COLO668 (cell line): Measurements from ENCODE around the gene SORCS2.
"Not testable (repeated sequence)": the region's sequence is repeated elsewhere in the genome, so short reads cannot be mapped to it uniquely, and the experiment has no call there.

ENCODE experiments used
- DNase-seq: peaks from one replicate; lab custom pipeline; 2025; ENCODE audit not compliant: unreplicated experiment; lab: John Stamatoyannopoulos, UW

SORCS2 gene

DNA sequence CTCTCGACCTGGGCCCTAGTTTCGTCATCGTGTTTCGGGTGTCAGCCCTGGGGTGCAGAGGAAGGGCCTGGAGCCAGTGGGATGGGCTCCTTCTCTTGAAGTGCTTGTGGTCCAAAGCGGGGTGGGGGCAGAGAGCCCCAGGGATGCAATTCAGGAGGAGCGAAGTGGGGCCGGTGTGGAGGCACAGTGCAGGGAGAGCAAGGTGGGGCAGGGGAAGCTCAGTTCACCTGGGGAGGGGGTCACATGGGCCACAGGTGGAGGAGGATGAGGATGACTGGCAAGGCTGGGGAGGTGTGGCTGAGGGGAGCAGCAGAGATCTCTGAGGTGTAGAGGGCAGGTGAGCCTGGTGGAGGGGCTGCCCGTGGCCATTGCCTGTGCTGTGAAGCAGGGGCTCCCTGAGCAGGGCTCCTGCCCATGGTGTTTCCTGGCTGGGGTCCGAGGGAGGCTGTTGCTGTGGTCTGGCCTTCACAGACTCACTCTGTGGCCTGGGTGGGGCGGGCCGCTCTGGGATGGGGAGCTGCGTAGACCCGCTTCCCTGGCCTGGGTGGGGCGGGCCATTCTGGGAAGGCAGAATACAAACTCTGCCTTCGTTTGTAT, 6.9 kb downstream of the SORCS2 start:
- DNase-seq, result no peak

DNA sequence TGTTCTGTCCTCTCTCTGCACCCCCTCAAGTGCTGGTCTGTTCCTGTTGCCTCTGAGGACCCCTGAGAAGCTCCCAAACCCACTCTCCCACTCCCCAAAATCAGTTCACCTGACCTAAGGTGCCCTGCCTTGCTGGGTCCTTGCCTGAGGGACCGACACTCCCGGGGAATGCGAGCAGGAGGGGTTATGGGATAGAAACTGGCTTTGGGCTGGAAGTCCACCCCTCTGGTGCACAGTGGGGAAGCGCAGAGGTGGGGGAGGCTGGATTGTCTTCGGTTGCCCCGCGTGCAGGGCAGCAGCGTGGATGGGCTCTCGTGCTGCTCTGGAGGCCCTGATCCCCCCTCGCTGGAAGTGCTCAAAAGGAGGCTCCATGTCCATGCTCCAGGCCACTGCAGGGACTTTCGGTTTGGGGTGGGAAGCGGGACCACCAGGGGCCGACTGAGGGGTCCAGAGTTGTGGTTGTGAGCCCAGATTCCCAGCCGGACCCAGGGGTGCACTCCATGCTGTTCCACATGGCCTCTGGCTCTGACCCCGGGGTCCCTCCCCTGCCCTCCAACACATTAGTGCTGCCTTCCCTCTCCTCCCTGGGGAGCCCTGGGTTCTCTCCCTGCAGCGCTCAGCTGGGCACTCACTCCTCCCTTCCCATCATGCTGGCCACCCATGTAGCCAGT, 7.6 kb downstream of the SORCS2 start:
- DNase-seq, result no peak

DNA sequence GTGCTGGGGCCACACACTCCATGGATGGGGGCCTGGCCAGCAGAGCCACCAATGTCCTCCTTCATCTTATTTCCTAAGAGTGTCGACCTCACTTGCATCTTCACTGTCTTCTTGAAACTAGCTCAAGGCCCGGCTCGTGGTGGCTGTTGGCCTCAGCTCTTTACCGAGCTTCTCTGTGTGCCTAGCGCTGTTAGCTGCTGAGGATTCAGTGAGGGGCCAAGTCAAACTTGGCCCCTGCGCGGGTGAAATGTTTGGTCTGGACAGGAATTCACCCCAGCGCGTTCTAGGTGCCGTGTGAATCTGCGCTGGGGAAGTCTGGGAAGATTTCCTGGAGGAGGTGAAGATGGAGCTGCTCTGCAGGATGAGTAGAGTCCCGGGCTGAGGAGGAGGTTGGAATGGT, 8.5 kb downstream of the SORCS2 start:
- no peak for DNase-seq

DNA sequence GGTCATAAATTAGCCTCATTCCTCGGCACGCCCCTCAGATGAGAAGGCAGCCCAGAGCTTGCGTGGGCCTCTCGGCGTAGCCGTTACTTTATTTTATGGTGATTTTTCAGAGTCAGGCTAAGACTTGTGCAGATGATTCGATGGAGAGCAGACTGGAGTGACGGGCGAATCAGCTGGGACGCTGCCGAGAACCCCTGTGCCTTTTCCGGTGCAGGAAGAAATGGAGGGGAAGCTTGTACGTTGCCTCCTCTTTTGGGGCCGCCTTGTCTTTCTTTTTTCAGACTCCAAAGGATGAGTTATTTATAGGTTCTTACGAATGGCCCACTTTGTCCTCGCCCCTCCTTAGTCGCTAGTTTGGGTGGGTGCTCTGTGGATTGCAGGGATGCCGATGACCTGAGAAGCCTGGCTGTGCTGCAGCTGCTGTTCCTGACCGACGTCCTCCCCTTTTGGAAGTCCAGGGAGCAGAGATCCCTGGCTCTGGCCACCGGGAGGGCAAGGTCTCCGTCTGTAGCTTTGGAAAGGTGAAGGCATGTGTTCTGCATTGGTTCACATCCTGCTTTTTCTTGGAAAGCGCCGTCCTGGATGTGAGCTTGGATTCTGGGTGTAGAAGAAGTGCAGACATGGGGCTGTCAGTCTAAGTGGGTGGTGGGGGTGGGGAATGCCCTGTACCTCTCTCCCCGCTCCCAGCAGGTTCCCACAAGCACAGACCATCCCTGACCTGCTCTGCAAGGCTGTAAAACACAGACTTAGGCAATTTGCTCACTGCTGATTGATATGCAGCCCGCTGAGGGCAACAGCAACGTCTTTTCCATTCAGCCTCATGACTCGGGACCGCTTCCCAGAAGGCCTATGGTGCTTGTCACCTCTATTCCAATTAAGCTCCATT, 9.3 kb downstream of the SORCS2 start:
- DNase-seq, result no peak

DNA sequence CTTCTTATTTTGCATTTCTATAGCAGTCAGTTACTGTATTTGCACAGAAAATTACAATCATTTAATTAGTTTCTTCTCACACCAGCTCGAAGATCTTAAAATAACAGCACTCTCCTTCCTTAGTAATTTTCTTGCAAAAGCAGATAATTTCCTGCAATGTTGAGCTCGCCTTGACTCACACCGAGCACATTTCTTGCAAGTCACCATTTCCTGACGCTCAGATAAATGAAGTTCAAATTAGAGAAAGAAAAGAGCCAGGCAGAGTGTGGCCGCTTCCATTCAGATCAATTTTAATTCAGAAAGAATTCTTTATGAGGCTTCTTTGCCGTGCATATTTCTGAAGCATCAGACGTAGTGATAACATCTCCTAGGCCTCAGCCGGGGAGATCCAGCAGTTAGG, 10.1 kb downstream of the SORCS2 start:
- DNase-seq, result no peak

DNA sequence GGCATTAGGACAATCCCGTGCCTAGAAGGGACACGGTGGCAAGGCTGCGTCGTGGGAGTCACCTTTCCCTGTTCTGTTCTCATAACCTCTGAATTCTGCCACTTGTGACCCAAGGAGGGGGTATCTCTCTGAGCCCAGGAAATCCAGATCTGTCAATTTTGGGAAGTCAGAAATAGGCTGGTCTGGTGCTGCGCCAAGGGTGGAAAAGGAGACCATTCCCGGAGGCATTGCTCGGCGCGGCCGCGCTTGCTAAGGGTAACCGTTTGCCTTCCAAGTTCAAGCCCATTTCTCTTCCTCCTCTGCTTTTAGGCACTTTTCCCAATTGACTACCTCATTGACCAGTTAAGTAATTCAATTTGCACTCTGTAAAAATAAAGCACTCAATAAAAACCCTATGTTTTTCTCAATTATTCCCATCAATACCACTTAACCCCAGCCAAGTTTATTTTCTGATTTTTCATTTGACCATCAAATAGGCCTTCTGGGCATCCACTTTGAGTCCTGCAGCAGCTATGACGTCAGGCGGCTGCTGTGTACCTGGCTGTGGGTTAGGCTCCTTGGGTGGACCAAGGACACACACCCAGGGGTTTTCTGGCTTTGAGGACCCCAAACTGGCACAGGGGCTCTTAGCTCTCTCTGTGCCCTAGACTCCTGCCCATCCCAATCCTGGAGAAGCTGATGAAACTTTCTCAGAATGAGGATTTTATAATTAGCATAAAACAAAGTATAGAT, 12.5 kb downstream of the SORCS2 start:
- DNase-seq, result no peak

DNA sequence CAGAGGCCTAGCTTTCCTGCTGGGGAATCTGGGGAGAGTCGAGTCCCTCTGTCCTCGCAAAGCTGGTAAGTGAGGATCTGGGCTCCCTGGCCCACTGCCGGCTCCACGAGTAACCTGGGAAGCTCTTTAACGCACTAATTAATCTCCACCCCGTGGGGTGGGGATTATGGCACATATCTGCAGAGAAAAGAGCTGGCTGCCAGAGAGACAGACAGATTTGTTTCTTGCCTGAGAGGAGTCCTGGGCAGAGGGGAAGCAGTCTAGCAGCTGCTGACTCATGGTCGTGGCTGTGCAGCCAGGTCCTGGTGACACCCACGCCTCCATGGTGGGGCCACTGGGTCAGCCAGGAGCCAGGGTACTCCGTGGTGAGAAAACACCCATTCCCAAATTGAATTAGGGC, 14.0 kb downstream of the SORCS2 start:
- DNase-seq, result no peak

DNA sequence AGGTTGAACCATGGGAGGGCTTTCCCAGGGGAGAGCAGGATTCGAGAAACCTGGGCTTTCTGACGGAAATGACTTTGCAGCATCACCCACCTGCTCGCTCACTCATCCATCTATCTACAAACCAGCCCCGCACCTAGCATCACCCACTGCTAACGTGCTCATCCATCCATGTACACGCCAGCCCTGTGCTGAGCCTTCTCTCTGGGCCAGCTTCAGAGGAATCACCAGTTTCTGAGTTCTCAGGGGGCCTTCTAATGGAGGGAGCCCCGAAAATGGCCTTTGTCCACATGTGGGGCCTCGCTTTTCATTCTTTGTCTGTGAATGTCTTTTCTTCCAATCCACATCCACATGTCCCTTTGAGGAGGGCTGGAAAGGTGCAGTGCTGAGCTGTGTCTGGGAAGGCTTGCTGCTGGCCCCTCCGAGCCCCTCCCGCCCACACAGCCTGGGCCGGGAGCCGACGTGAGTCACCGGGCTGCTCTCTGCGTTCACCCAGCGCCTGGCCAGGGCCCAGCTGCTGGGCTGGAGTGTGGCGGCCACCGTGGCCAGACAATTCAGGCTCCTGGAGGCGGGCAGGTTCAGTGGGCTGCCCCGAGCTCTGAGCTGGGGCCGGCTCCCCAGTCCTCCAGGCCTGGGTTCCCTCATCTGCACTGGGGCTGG, 14.7 kb downstream of the SORCS2 start:
- DNase-seq, result no peak

DNA sequence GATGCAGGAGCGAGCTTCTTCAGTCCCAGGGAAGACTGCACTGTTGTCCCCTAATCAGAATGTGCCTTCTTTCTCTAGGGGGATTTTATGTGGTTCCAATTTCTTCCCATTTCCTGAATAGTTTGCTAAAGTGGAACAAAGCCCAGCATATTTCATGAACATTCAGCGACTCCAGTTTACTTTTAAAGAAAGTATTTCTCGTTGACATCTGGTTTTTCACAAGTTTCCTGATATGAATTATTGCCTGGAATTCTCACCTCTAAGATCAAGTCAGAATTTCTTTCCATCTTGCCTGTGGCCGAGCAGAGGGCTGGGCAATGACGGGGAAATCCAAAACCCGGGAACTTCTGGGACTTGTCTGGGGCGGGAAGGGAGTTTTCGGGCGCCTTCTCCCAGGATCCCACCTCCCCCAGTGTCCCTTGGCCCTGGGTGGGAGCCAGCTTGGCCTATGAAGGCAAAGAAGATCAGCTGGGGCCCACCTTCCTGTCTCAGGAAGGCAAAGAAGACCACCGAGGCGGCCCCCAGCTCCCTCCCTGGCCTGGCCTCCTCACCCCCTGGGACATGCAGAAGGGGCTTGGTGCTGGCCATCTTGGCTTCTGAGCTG, 15.4 kb downstream of the SORCS2 start:
- no peak for DNase-seq

DNA sequence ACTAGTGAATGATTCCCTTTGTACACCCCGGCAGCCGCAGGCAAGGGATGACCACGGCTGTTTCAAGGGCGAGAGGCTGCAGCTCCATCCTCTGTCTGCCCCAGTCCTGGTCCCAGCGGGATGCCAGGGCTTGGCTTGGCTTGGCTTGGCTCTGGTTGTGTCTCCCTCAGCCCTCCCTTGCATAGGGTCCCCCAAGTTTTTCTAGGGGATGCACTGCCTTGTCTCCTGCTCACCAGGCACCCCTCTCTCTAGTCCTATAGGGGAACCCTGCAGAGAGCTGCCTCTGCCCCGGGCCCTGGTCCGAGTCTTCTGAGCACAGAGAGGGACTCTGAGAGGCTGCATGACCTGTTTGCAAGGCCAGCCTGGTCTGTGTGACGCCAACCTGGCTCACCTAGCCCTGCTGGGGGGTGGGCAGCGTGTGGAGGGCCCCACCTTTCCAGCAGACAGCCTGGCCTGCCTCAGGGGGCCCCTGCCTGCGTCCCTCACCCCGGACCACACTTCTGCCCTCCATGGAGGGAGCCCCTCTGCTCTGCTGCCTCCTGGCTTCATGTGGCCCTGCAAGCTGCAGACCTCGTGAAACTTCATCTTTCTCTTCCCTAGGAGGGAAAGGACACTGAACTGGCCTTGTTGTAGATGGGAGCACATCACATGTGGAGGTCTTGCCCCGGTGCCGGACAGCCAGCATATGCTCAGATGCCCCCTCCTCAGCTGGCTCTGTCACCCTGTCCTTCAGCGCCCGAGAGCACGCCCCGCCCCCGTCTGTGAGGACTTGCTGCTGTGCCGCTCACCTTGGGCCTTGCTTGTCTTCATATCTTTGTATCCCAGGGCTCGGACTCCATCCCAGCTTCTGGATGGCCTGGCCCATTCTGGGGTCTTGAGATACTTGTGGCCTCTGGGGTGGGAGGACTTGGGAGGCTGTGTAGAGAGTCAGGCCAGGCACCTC, 16.4 kb downstream of the SORCS2 start:
- DNase-seq, result no peak

DNA sequence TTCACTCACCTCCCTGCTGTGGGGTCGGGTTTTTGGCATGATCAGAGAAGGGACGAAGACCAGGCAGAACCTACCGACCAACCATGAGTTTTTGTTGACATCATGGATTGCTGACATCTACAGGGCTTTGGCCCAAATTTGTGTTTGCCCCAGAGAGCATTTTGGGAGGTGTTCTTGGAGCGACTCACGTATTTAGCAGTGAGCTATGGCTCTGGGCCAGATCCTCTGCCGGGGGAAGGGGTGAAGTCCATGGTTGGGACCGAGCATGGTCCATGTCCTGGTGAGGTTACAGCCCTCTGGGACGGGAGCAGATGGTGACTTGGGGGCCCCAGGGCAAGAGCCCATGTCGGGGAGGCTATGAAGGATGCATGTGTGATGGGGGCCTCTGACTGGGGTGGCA, 17.4 kb downstream of the SORCS2 start:
- no peak for DNase-seq

DNA sequence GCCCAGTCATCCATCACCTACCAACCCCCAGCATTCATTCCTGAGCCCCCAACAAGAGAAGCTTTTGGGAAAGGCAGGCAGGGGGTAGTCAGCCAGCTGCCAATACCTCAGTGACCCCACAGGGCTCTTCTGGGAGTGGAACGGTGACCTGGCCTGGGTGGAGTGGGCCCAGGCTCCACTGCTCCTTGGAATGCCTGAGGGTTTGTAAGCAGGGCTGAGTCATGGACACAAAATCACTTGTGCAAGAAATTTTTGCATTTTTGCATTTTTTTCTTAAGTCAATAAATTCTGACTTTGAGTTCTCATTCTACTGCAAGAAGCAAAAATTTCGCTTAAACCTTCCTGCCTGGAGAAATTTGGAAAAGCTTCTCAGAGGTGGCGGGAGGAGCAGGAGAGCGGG, 18.5 kb downstream of the SORCS2 start:
- no peak for DNase-seq

DNA sequence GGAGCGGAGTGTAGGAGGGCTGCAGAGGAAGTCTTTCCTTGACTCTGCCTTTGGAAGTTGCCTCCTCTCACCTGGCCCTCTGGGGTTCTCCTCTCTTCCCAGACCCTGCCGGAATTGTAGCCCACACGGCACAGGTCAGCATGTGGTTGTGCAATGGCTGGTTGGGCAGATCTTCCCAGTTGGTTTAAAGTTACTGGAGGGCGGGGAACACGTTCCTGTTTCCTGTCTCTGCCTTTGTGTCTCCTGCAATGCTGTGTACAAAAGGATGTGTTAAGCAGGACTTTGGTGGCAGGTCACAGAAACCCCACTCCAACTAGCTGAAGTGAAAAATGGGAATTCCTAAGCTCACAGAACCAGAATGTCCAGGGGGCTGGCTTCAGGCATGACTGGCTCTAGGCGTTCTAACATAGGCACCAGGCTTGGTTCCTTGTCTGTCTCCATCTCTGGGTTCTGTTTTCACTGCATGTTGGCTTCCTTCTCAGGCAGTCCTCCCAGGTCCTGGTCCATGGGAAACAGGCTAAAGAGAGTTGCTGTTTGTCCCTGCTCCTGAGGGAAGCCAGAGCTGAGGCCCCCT, 19.9 kb downstream of the SORCS2 start:
- no peak for DNase-seq

DNA sequence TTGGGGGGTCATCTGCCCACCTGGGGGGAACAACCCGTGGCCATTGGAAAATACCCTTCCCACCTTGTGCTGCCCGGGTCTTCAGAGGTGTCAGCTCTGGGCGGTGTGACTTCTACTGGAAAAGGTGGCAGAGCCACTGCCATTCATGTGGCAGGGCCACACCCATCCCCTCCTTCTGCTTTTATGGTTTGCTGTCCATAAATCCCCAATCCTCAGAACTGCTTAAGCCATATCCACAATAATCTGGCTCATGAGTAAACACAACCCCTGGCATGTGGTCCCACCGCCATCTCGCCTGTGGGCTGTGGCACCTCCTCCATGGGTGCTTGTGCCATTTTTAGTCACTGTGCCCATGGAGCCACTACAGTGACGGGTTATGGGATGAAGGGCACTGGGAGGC, 20.6 kb downstream of the SORCS2 start:
- DNase-seq, result no peak

DNA sequence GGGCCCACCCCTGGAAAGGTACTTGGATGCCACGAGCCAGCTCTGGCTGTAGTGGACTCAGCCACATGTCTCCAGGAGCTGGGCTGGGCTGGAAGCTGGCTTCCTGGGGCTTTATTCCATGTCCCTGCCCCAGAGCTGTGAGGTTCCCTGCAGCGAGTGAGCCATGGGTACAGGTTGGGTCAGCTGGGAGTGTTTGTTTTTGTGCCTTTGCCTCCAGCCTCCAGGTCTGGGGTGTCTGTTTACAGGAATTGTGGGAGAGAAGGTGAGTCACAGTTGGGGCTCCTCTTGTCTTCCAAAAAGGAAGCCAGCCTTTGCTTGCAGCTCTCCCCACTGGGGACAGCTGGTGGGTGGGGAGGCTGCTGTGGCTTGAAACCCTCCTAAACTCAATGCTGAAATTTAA, 21.5 kb downstream of the SORCS2 start:
- DNase-seq, result no peak

DNA sequence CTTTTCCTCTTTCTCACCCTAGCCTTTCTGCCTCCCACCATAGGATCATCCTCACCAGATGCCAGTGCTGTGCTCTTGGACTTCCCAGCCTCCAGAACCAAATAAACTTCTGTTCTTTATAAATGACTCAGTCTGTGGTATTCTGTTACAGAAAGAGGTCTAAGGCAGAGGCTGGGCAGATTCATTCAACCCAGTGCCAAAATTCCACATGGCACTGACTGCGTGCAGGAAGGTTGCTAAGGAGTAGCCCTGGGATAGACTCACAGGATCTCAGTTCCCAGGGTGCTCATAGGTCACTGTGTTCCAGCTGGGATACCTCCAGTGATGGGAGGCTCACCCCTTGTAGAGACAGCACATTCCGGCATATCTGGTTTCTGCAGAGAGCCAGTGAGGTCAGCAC, 22.0 kb downstream of the SORCS2 start:
- DNase-seq, result no peak

DNA sequence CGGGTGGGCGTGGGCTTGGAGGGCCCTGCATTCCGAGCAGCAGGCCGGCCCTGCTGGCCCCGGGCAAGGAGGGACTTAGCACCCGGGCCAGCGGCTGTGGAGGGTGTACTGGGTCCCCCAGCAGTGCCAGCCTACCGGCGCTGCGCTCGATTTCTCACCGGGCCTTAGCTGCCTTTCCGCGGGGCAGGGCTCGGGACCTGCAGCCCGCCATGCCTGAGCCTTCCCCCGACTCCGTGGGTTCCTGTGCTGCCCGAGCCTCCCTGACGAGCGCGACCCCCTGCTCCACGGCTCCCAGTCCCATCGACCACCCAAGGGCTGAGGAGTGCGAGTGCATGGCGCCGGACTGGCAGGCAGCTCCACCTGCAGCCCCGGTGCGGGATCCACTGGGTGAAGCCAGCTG, 22.8 kb downstream of the SORCS2 start:
- DNase-seq, result not testable (repeated sequence)

DNA sequence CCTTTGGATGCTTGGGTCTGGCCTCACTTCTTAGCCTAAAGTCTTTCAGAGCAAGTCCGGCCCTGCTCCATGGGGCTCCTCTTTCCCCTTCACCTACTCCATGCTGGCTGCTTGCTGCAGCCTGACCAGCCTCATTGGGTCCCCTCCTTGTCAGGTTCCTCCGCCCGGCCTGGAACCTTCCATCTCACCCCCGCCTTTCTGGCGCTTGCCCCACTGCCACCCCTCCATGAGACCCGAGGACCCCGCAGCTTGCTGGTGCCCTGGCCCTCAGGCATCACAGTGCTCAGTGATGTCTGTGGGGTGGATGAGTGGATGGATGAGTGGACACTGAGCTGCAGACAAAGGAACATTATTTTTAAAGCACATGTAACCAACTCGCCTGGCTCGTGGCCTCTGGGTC, 24.7 kb downstream of the SORCS2 start:
- DNase-seq, result no peak
